Activated CD4-positive, alpha-beta T cell treated with anti-CD3 and anti-CD28 coated beads, Interleukin-2, amount 10 ng/mL, durations not matched to agents 7 days and 5 days (primary cell): ENCODE results near the gene RLN1. TPM values are rescaled to one million over a fixed set of nuclear protein-coding genes. Genes with fewer than 3 reads are reported as not detected.
"Not testable (repeated sequence)": the region's sequence is repeated elsewhere in the genome, so short reads cannot be mapped to it uniquely, and the experiment has no call there.

Experiments used
- CTCF ChIA-PET: fragments of 350-600 bp; sonication (Branson Sonifier 250); formaldehyde crosslinking; loops from one replicate; lab custom pipeline; 2021; ENCODE audit warnings: antibody characterized with exemption; lab: Charles Lee
- POLR2A ChIA-PET: fragments of 350-600 bp; sonication (Branson Sonifier 250); formaldehyde crosslinking; loops from one replicate; lab custom pipeline; 2021; ENCODE audit warnings: antibody characterized with exemption; lab: Charles Lee
- DNase-seq: peaks from one replicate; pipeline ENCODE4 v3.0.0-alpha.2; 2020
- H3K27ac Mint-ChIP-seq: one replicate; pipeline ENCODE4 v1.8.0; 2021; ENCODE audit warnings: mild to moderate bottlenecking, moderate library complexity, mixed read lengths
- H3K27me3 Mint-ChIP-seq: one replicate; pipeline ENCODE4 v1.8.0; 2021; ENCODE audit warnings: mixed read lengths
- H3K36me3 Mint-ChIP-seq: one replicate; pipeline ENCODE4 v1.8.0; 2021; ENCODE audit warnings: low read depth, mixed read lengths
- H3K4me1 Mint-ChIP-seq: one replicate; pipeline ENCODE4 v1.8.0; 2021; ENCODE audit warnings: mixed read lengths
- H3K4me3 Mint-ChIP-seq: one replicate; pipeline ENCODE4 v1.8.0; 2021; ENCODE audit warnings: mild to moderate bottlenecking, moderate library complexity, mixed read lengths
- H3K9me3 Mint-ChIP-seq: one replicate; pipeline ENCODE4 v1.8.0; 2021; ENCODE audit warnings: mixed read lengths
- total RNA-seq, 2 experiments: library from RNA; stranded (reverse); gene quantifications; one replicate each; pipeline ENCODE4 v1.2.3, GENCODE V29; 2021

RLN1 gene
- total RNA-seq = 1 to 10 TPM; 1.6 to 2.6 TPM

GRCh38 chr9:5338992-5339981 is at the start of gene RLN1:
RLN1 (minus strand) TSS chr9:5339876; CDS start chr9:5339746, 130 bp downstream.
- DNase-seq, H3K9me3 Mint-ChIP-seq, H3K27me3 Mint-ChIP-seq, POLR2A ChIA-PET, H3K36me3 Mint-ChIP-seq: not testable (repeated sequence)
- Mint-ChIP-seq H3K4me1 (peaks cover 31% of the 10 kb centered on the region), H3K27ac (peak within 1 kb of the TSS; percentile 50), H3K4me3 (peak within 1 kb of the TSS; percentile 25)
- CTCF ChIA-PET = interaction anchor here (1.0 kb wide), 1 partner anchor 11 kb away, joined by 3 read pairs; no protein-coding TSS in a partner anchor

GRCh38 chr9:5389109-5389732 is 49.5 kb upstream of the RLN1 start:
- Mint-ChIP-seq H3K4me1 (peaks cover 13% of the 10 kb centered on the region), H3K9me3 (no peaks in the 10 kb centered on the region), H3K4me3 (no peak overlapping the region), H3K27me3 (no peaks in the 10 kb centered on the region), H3K27ac (no peak overlapping the region), H3K36me3 (peaks cover 2% of the 10 kb centered on the region)
- ChIA-PET CTCF (interaction anchor here (0.6 kb wide), 1 partner anchor 34 kb away, joined by 4 read pairs; no protein-coding TSS in a partner anchor), POLR2A (no interaction called here)
- peak; percentile 13 for DNase-seq

- no peak overlapping the region for H3K27ac Mint-ChIP-seq
- H3K4me1 Mint-ChIP-seq = peaks cover 13% of the 10 kb centered on the region
- peaks cover 2% of the 10 kb centered on the region for H3K36me3 Mint-ChIP-seq
- no peaks in the 10 kb centered on the region for H3K27me3 Mint-ChIP-seq
- DNase-seq = no peak
- H3K9me3 Mint-ChIP-seq = no peaks in the 10 kb centered on the region
- H3K4me3 Mint-ChIP-seq = no peak overlapping the region
- ChIA-PET POLR2A (no interaction called here), CTCF (no interaction called here)
Observed at GRCh38 chr9:5388026-5388819, 48.5 kb upstream of the RLN1 start.

GRCh38 chr9:5384436-5384835 is 44.8 kb upstream of the RLN1 start:
- CTCF ChIA-PET = no interaction called here
- Mint-ChIP-seq H3K36me3 (peaks cover 13% of the 10 kb centered on the region), H3K27me3 (no peaks in the 10 kb centered on the region), H3K9me3 (no peaks in the 10 kb centered on the region), H3K4me1 (peaks cover 9% of the 10 kb centered on the region), H3K27ac (no peak overlapping the region), H3K4me3 (no peak overlapping the region)
- POLR2A ChIA-PET = no interaction called here
- no peak for DNase-seq

- no peak overlapping the region for H3K4me3 Mint-ChIP-seq
- peaks cover 2% of the 10 kb centered on the region for H3K4me1 Mint-ChIP-seq
- CTCF ChIA-PET = no interaction called here
- peaks cover 12% of the 10 kb centered on the region for H3K36me3 Mint-ChIP-seq
- POLR2A ChIA-PET = no interaction called here
- H3K9me3 Mint-ChIP-seq = no peaks in the 10 kb centered on the region
- no peak for DNase-seq
- no peaks in the 10 kb centered on the region for H3K27me3 Mint-ChIP-seq
- H3K27ac Mint-ChIP-seq = no peak overlapping the region
Observed at GRCh38 chr9:5382479-5382878, 42.8 kb upstream of the RLN1 start.

- CTCF ChIA-PET = no interaction called here
- Mint-ChIP-seq H3K4me1 (peaks cover 33% of the 10 kb centered on the region), H3K4me3 (no peak overlapping the region), H3K9me3 (peaks cover 4% of the 10 kb centered on the region), H3K27me3 (no peaks in the 10 kb centered on the region), H3K36me3 (peaks cover 16% of the 10 kb centered on the region), H3K27ac (peak overlapping the region; percentile 39)
- POLR2A ChIA-PET = no interaction called here
- no peak for DNase-seq
Observed at GRCh38 chr9:5375790-5376477, 36.3 kb upstream of the RLN1 start.

- Mint-ChIP-seq H3K4me3 (no peak overlapping the region), H3K36me3 (peaks cover 13% of the 10 kb centered on the region), H3K27ac (no peak overlapping the region), H3K9me3 (peaks cover 4% of the 10 kb centered on the region), H3K4me1 (peaks cover 33% of the 10 kb centered on the region), H3K27me3 (no peaks in the 10 kb centered on the region)
- ChIA-PET POLR2A (no interaction called here), CTCF (interaction anchor here (1.4 to 2.7 kb wide), 2 partner anchors 12 to 16 kb away, joined by 4 to 7 read pairs; no protein-coding TSS in a partner anchor)
- DNase-seq = no peak
Observed at GRCh38 chr9:5375091-5375490, 35.4 kb upstream of the RLN1 start.

- Mint-ChIP-seq H3K27me3 (no peaks in the 10 kb centered on the region), H3K27ac (no peak overlapping the region), H3K4me3 (no peak overlapping the region), H3K36me3 (peaks cover 21% of the 10 kb centered on the region), H3K4me1 (peaks cover 13% of the 10 kb centered on the region), H3K9me3 (peaks cover 10% of the 10 kb centered on the region)
- POLR2A ChIA-PET = no interaction called here
- no peak for DNase-seq
- CTCF ChIA-PET = interaction anchor here (1.7 kb wide), 1 partner anchor 9 kb away, joined by 7 read pairs; no protein-coding TSS in a partner anchor
Observed at GRCh38 chr9:5364294-5365024, 24.8 kb upstream of the RLN1 start.

- H3K27me3 Mint-ChIP-seq = no peaks in the 10 kb centered on the region
- H3K27ac Mint-ChIP-seq = no peak overlapping the region
- H3K9me3 Mint-ChIP-seq = no peaks in the 10 kb centered on the region
- ChIA-PET POLR2A (no interaction called here), CTCF (interaction anchor here (1.1 kb wide), 1 partner anchor 9 kb away, joined by 3 read pairs; no protein-coding TSS in a partner anchor)
- peaks cover 9% of the 10 kb centered on the region for H3K4me1 Mint-ChIP-seq
- DNase-seq = no peak
- no peak overlapping the region for H3K4me3 Mint-ChIP-seq
- H3K36me3 Mint-ChIP-seq = peaks cover 25% of the 10 kb centered on the region
Observed at GRCh38 chr9:5361326-5362010, 21.8 kb upstream of the RLN1 start.

- POLR2A ChIA-PET = no interaction called here
- Mint-ChIP-seq H3K9me3 (no peaks in the 10 kb centered on the region), H3K27me3 (no peaks in the 10 kb centered on the region), H3K4me3 (no peak overlapping the region), H3K27ac (no peak overlapping the region), H3K4me1 (peaks cover 7% of the 10 kb centered on the region), H3K36me3 (peaks cover 23% of the 10 kb centered on the region)
- CTCF ChIA-PET = interaction anchor here (1.1 kb wide), 1 partner anchor 8 kb away, joined by 3 read pairs; no protein-coding TSS in a partner anchor
- no peak for DNase-seq
Observed at GRCh38 chr9:5360341-5360740, 20.7 kb upstream of the RLN1 start.

GRCh38 chr9:5357431-5358105 is 17.9 kb upstream of the RLN1 start:
- Mint-ChIP-seq H3K9me3 (peaks cover 13% of the 10 kb centered on the region), H3K4me3 (no peak overlapping the region), H3K36me3 (peaks cover 30% of the 10 kb centered on the region), H3K27ac (peak overlapping the region; percentile 44), H3K27me3 (no peaks in the 10 kb centered on the region), H3K4me1 (peaks cover 18% of the 10 kb centered on the region)
- POLR2A ChIA-PET = no interaction called here
- DNase-seq = no peak
- CTCF ChIA-PET = no interaction called here
